GM18858 (cell line): ENCODE results near the gene HSPA6.
A peak's percentile ranks its signal among the peaks of the same experiment; 100 is the strongest.
"Not testable (repeated sequence)": the region's sequence is repeated elsewhere in the genome, so short reads cannot be mapped to it uniquely, and the experiment has no call there.

Experiments used
- ATAC-seq: cut with Tn5 transposase; IDR thresholded peaks from one replicate; pipeline ENCODE4 v1.9.1; 2021; ENCODE audit not compliant: unreplicated experiment

The HSPA6 gene

DNA sequence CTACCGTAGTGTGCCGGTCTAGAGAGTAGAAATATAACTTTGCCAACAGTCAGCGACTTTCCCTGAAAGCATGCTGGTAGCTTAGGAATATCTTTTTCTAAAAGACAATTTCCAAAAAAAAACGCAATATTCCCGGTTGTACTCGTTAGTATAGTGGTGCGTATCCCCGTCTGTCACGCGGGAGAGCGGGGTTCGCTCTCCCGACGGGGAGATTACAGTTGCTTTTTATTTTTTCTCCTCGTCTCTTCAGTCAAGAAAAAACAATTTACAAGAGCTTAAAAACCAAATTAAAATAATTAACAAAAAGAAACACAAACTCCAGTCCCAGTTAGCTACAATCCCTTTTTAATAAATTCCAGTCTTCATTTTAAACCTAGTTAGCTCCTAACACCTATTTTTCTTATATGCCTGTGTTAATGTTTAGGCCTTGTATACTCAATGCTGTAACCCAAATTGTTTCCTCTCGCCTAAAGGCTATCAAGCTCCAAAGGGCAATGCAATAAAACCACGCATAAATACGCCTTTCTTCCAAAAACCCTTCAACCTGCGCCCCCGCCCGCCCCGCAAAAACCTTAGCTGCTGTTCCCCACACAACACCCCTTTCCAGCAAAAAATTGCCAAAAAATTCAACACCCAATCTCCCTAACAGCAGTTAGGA, 7.8 kb downstream of the HSPA6 start:
- ATAC-seq = no peak

DNA sequence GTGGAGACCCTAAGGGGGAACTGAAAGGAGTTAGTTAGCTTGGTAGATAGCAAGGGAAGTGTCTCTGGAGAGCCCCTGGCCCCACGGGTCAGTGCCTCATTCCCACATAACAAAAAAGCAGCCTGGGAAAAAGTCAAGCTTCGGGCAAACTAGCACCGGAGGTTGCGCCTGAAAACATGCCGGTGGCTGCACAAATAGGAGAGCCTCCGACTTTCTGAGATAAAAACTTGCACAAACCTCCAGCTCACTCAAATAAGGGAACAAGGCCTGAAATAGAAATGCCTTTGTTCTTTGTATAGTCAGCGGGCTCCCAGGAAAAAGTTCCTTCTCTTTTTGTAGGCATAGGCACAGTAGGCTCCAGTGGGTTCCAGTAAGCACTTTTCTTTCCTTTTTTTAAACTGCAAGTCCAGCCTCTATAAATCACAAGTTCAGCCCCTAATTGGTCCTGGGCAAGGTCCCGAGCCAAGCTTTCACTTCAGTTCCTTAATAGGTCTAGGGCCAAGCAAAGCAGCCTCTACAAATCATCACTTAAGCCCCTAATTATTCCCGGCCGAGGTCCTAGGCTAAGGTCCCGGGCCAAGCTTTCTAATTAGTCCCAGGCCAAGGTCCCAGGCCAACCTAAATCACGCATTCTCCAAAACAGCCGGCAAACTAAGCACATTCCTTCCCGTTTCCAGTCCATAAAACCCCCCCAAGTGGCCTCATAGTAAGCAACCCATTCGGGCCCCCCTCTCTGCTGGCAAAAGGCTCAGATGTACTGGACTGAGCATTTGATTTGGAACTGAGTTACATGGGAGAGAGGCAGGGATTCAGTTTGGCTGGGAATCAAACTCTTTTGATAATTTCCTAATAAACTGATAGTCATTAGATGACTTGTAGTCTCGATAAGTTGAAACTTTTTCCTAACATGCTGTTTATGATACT, 8.6 kb downstream of the HSPA6 start:
- not testable (repeated sequence) for ATAC-seq

DNA sequence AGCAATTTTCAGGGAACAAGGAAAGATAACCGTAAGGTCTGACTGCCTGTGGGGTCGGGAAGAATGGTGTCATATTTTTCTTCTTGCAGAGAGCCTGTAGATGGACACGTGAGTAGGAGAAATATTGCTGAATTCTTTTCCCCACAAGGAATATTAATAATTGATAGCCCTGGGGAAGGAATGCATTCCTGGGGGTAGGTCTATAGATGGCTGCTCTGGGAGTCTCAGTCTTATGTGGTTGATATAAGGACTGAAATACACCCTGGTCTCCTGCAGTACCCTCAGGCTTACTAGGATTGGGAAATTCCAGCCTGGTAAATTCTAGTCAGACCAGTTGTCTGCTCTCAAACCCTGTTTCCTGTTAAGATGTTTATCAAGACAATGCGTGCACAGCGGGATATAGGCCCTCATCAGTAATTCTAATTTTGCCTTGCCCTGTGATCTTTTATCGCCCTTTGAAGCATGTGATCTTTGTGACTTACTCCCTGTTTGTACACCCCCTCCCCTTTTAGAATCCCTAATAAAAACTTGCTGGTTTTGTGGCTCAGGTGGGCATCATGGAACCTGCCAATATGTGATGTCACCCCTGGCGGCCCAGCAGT, 12.8 kb downstream of the HSPA6 start:
- not testable (repeated sequence) for ATAC-seq

DNA sequence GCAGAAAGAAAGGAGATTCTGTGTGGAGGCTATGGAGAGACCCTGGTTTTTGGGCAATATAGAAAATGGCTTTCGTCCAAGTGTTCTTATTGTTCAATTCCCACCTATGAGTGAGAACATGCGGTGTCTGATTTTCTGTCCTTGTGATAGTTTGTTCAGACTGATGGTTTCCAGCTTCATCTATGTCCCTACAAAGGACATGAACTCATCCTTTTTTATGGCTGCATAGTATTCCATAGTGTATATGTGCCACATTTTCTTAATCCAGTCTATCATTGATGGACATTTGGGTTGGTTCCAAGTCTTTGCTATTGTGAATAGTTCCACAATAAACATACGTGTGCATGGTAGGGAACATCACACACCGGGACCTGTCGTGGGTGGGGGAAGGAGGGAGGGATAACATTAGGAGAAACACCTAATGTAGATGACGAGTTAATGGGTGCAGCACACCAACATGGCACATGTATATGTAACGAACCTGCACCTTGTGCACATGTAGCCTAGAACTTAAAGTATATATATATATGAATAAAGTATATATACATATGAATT, 14.7 kb downstream of the HSPA6 start:
- not testable (repeated sequence) for ATAC-seq

GRCh38 chr1:161539731-161540569, 15.6 kb downstream of the HSPA6 start:
- ATAC-seq = peak; percentile 41

DNA sequence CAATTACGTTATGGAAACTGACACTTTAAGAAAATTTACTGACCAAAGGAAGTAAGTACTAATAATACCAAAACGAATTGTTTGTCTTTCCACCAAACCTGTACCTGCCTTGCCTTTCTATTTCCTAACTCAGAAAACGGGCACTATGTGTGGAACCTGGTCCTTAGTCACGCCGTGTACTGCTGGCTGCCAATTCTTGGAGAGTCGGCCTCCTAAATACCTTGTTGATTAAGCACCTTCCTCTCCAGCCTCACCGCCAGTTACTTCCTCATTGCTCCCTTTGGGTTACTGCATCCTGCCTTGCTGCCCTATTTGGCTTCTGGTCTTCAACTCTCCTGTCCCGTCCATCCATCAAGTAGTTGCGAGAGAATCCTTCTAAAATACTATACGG, 16.2 kb downstream of the HSPA6 start:
- ATAC-seq = peak; percentile 12

DNA sequence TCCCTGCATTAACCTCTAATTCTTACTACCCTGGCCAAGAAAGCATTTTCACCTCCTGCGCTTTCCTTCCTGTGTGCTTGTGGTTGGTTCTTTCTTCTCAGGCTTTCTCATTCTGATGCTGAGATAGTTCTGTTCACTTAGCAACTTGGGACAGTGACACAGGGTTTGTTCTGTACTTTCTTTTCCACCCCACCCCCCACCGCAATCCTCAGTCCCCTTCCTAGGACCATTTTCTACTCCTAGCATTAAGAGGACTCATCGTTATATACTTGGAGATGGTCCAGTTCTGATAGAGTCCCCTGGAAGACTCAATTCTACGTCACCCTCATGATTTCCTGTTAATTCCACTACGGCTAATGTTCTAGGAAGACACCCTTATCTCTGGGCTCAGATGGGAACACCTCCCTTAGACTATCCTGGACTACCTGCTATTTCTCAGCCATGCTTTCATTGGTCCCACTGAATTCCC, 17.8 kb downstream of the HSPA6 start:
- ATAC-seq = peak; percentile 34

GRCh38 chr1:161543125-161543524, 18.8 kb downstream of the HSPA6 start:
- ATAC-seq = not testable (repeated sequence)

GRCh38 chr1:161545005-161545731, 20.8 kb downstream of the HSPA6 start:
- not testable (repeated sequence) for ATAC-seq

- not testable (repeated sequence) for ATAC-seq
Observed at GRCh38 chr1:161547995-161548741, 23.8 kb downstream of the HSPA6 start.

DNA sequence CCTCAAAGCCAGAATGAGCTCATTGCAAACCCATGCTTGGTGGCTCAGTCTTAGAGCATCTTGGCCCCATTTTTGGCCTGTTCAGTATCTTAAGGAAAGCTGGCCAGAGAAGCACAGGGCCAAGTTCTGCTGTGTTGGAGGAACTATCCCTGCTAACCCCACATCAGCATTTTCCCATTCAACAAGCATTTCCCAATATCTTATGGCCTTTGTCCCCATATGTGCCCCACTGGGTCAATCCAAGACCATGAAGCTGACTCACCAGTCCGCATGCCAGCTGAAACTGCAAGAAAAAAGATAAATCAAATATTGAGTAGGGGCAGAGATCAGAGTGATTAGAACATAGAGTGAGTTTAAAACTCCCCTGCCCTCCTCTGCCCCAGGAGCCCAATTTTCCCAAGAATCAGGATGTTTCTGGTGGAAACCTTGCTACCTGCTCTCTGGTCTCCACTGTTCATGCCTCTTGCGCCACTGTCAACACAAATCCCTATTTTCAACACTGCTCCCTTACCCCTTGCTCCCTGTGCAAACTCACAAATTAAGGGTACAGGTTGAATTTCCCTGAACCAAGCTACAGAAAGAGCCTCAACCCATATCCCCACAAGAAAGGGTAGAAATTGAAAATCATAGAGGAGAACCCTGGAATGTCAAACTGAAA, 24.5 kb downstream of the HSPA6 start:
- ATAC-seq = not testable (repeated sequence)

DNA sequence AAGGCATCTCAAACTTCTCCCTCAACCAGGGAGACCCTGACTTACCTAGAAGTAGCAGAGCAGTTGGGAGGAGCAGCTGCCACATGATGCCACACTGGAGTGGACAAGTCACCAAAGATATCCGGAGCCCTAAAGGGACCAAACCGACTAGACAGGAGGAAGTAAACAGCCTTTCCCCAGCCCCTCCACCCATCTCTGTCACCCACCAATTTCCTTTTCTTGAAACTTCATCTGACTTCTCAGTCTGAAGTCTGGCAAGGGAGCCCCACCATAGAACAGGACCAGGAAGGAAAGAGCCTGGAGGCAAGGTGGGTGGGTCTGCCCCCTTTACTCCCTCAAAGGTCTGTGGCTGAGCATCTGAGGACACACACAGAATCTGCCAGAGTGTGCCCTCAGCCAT, 25.3 kb downstream of the HSPA6 start, which contains the start of gene FCGR3A:
Gene FCGR3A, minus strand, starts transcription at position 167 of the 400 bp plus-strand sequence. Its CDS starts 82 bp downstream, at position 85.
- no peak for ATAC-seq

DNA sequence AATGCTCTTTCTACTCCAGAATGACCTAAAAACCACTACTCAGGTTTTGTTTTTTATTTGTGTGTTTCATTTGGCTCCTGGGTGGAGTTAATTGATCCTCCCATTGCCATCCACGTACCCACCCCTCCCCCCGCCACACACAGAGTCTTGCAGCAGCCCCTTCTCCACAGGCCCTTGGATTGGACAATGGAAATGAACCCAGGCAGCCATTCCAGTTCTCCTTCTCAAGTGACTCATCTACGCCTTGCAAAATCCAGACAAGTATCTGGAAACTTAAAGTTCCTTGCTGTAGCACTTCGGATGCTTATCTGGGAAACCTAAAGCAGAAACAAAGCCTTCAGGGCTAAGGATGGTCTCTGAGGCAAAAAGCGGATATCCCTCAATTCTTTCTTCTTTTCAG, 26.6 kb downstream of the HSPA6 start:
- not testable (repeated sequence) for ATAC-seq

DNA sequence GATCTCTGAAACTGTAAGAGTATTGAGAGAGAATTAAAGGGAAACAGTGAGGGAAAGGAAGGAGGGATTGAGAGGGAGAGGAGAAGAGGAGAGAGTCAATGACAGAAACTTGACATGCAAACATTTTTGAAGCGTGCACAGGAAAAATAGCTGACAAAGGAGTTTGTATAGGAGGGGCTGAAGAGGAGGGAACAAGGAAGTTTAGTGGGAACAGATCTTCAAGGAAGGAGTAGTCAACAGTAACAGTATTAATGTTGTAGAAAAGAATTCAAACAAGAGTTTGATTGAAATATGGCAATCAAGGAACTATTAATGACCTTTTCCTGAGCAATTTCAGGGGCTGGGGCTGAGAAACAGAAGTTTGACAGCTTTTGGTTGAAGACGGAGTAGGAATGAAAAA, 29.3 kb downstream of the HSPA6 start:
- ATAC-seq = not testable (repeated sequence)

GRCh38 chr1:161554340-161554739, 30.0 kb downstream of the HSPA6 start:
- not testable (repeated sequence) for ATAC-seq

- ATAC-seq = not testable (repeated sequence)
Observed at GRCh38 chr1:161554815-161555417, 30.6 kb downstream of the HSPA6 start.

DNA sequence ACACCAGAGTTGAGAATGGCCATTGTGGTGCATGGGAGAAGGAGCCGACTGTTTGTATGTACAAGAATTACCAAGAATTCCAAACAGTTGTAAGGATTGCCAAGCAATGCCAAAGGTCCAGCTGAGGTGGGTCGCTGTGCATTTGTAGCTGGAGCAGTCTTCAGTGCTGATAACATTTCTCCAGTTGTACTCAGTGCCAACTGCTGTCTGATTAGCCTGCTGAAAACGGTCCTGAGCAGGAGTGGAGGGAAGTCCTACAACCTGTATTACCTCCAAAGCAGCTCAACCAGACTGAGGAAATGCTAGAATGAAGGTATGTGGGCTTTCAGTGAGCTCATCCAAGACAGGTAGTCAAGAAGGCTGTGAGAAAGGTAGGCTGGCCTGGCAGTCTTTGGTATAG, 31.8 kb downstream of the HSPA6 start:
- ATAC-seq = not testable (repeated sequence)

GRCh38 chr1:161556990-161557389, 32.6 kb downstream of the HSPA6 start:
- not testable (repeated sequence) for ATAC-seq
